ENCODE results near the gene NRROS.

The NRROS gene

GRCh38 chr3:196650740-196651311 is 11.3 kb downstream of the NRROS start:
- no peak for DNase-seq (ENCODE audit: low spot score)

GRCh38 chr3:196651819-196652218 is 12.3 kb downstream of the NRROS start:
- no peak for DNase-seq (ENCODE audit: low spot score)

DNA sequence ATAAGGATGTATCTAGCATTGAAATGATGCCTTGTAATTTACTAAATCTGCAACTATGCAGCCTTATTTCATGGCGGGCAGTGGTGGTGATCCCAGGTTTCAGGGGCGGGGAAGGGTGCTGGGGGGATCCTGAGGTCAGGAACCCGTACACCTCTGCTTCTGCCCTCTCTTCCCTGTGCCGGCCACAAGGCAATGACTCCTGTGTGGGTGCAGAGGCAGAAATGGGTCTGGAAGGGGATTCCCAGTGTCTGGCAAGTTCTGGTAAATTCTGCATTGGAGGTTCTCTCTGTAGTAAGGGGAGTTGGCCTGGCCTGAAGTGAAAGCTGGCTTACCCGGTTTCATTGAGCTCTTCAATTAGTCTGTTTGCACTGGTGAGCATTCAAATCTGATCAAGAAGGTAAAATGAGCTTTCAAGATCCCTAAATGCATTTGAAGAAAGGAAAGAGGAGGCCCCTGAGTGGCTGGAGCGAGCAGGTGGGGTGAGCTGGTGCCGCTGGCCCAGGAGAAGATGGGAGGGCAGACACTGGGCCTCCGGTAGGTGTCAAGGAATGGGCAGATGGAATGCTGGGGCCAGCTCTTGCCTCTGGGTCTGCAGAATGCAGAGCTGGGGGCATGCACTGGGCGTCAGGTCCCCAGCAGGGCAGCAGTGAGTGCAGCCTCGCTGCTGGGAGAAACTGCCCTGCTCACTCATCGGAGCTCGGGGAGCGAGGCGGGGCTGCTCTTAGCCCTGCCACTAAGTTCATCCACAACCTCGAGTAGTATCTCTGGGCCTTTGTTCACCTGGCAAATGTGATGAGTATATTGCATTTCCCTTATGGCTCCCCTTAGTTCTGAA is 13.7 kb downstream of the NRROS start:
- no peak for DNase-seq (ENCODE audit: low spot score)

- DNase-seq (ENCODE audit: low spot score) = no peak
These were observed 14.7 kb downstream of the NRROS start for GRCh38 chr3:196654006-196654734.

GRCh38 chr3:196654735-196655090 is 15.2 kb downstream of the NRROS start:
- DNase-seq (ENCODE audit: low spot score) = no peak

GRCh38 chr3:196655496-196655895 is 16.0 kb downstream of the NRROS start:
- no peak for DNase-seq (ENCODE audit: low spot score)

DNA sequence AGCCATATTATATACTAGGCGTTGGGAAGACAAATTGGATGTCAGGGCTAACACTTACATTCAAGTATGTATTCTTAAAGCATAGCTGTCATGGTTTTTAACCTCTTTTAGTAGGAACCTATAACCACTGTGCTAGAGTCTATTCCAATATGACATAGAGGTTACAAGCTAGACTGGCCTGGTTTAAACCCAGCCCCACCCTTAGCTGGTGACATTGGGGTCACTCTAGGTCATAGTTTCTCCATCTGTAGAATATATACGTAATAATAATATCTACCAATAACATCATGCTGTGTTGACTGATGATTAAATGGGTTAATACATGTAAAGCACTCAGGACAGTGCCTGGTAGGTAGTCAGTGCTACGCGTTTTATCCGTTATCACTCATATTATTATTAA is 16.7 kb downstream of the NRROS start:
- no peak for DNase-seq (ENCODE audit: low spot score)

- no peak for DNase-seq (ENCODE audit: low spot score)
These were observed 20.4 kb downstream of the NRROS start for GRCh38 chr3:196659901-196660351.

GRCh38 chr3:196660381-196661166 is 21.1 kb downstream of the NRROS start:
- no peak for DNase-seq (ENCODE audit: low spot score)

GRCh38 chr3:196661400-196661799 is 21.9 kb downstream of the NRROS start:
- DNase-seq (ENCODE audit: low spot score) = no peak

DNA sequence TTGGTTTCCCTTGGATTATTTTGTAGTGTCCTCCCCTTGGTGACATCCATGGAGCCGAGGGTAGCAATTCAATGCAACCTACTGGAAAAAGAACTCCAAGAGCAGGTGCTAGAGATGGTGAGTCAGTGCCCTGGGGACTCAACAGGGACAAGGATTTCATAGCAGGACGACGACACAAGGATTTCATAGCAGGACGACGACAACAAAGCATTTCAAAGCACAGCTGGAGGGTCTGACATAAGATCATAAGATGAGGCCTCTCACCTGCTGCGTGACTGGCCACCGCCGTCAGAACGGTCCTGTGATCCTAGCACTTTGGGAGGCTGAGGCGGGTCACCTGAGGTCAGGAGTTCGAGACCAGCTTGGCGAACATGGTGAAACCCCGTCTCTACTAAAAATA is 22.5 kb downstream of the NRROS start:
- DNase-seq (ENCODE audit: low spot score) = no peak

GRCh38 chr3:196662711-196663571 is 23.4 kb downstream of the NRROS start:
- DNase-seq (ENCODE audit: low spot score) = no peak

DNA sequence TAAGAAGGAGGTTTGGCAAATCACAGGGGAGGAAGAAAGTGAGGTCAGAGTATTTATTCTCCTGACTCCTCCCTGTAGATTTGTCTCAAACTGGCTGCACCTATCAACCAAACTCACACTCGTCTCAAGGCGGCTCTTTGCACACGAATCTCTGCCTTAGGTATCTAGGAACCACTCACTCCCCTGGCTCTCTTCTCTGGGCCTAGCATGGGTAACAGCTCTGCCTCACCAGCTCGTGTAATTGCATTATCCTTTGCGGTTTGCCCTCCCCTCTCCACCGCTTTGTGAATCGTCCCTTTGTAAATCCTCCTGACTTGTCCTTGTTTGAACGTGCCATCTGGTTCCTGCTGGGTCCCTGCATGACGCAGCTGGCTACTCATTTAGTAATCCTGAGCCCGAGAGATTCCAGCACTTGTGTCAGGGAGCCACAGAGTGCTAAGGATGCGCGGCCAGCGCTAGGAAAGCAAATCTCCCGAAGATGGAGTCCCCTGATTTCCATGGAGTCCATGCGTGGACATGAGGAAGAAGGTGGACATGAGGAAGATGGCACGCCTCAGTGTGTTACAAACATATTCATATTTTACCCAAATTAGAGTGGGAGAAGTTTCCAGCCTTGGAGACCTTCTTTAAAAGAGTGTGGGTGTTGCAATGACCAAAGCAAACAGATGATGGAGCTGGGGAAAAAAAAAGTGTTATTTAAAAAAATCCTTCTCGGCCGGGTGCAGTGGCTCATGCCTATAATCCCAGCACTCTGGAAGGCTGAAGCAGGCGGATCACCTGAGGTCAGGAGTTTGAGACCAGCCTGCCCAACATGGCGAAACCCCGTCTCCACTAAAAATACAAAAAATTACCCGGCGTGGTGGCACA is 26.7 kb downstream of the NRROS start:
- DNase-seq (ENCODE audit: low spot score) = peak; percentile 41

DNA sequence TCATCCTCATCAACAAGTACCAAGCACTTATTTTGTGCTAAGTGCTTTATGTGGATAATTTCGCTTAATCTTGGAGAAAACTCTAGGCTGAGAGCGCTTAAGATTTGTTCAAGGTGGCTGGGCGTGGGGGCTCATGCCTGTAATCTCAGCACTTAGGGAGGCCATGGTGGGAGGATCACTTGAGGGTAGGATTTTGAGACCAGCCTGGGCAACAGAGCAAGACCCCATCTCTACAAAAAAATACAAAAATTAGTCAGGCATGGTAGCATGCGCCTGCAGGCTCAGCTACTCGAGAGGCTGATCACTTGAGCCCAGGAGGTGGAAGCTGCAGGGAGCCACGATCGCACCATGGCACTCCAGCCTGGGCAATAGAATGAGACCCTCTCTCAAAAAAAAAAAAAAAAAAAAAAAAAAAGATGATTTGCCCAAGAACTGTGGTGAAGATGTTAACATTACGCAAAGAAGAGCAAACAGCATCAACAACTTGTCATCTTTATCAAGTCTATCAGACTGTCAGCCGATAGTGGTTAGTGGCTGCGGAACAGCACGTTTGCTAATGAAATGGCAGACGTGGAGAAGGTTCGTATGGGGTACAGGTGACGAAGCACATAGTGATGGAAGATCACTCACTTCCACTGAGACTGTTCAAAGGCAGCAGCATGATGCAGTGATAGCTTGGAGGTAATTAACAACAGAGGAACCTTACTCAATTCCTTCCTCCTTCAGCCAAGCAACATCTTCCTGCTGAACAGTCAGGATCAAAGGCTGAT is 27.7 kb downstream of the NRROS start:
- DNase-seq (ENCODE audit: low spot score) = no peak

DNA sequence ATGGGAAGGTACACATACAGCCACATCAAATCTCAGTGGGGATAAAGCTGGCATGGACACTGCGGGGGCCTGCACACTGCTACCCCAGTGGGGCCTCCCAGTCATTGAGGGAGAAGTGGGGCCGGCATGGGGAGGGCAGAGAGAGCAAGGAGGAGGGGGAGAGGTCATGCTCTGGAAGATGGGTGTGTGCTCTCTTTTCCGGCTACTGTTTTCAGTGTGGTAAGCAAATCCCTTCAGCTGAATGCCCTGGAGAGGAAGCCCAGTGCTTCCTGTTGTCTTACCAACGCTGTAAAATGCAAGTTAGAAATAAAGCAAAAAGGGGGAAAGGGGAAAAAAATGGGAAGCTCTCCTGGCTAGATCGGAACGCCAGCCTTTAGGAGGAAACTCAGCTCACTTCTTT is 30.8 kb downstream of the NRROS start:
- DNase-seq (ENCODE audit: low spot score) = no peak

- DNase-seq (ENCODE audit: low spot score) = no peak
These were observed 34.1 kb downstream of the NRROS start for GRCh38 chr3:196673632-196674031.

DNA sequence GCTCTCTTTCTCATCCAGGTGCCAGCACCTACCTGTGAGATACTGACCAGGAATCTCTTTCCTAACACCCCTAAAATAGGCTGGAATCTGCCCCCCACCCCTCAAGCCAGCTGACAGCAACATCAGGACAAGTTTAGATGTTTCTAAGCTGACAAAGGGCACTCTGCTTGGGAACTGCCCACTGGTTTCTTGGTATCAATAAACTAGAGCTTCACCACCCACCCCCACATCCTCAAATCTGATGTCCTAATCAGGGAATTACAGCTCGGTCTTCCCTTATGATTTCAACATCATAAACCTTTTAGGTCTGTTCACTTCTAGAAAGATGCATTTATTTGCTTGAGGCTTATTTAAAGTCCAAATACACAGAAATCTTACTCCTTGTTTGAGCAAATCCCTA is 37.9 kb downstream of the NRROS start:
- DNase-seq (ENCODE audit: low spot score) = no peak

GRCh38 chr3:196677931-196678330 is 38.4 kb downstream of the NRROS start:
- DNase-seq (ENCODE audit: low spot score) = no peak

Data from globus pallidus (tissue), 1 donor.